D721Med (cell line): Measurements from ENCODE around the gene MUSK.
A peak's percentile ranks its signal among the peaks of the same experiment; 100 is the strongest.

Experiments used
- DNase-seq: peaks from one replicate; pipeline ENCODE4 v3.0.0; 2011; ENCODE audit warnings: low spot score; ENCODE audit not compliant: insufficient read length
- FAIRE-seq: peaks from 2 replicates; lab custom pipeline; 2011; peaks lifted over from hg19 to GRCh38; lab: Jason Lieb, UNC
- CTCF ChIP-seq: IDR thresholded peaks from 2 replicates; pipeline ENCODE4 v1.5.1; 2012; ENCODE audit warnings: mild to moderate bottlenecking, control low read depth; ENCODE audit not compliant: insufficient read depth; ENCODE audit errors: missing control alignments

Gene MUSK

GRCh38 chr9:110668570-110669167 is at the start of gene MUSK:
Gene MUSK, plus strand, starts transcription at chr9:110668791. Its CDS starts 114 bp downstream, at chr9:110668905.
- DNase-seq (no peak), FAIRE-seq (no peak)
- no peak for TF ChIP-seq CTCF

DNA sequence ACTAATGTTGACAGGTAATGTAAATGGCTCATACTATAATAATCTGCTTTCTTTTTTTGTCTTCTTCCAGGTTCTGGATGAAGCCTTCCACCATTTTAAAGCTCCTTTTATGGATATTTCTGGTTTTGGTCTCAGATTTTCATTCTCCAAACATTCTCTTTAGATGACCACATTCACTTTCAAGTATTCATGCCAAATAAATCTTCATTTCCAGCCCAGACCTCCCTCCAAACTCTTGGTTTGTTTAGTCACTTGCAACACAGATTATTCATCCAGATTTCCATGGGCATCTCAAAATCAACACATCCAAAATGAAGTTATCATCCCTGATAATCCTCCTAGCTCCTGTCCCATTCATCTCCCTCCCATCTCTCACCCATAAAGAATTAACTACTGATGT is 48.8 kb upstream of the MUSK start:
- no peak for TF ChIP-seq CTCF
- FAIRE-seq (peak; percentile 6), DNase-seq (no peak)

DNA sequence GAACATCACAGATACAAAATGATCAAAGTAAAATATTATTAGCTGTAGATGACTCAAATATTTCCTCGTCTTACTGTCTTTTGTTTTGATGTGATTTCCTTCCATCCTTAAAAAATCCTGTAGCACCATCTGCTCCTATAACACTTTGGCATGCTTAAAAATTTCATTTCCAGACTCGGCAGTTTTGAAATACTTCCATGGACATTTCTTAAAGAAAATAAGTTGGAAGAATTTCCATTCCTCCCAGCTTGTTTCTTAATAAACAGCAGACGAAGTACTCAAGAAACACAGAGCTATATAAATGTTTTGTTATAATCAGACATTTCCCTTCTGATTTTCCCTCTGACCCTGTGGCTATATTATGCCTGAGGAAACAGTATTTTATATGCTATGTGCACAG is 47.9 kb upstream of the MUSK start:
- no peak for TF ChIP-seq CTCF
- FAIRE-seq (no peak), DNase-seq (no peak)

- TF ChIP-seq CTCF = no peak
- DNase-seq = no peak
- FAIRE-seq = no peak
Observed at GRCh38 chr9:110622368-110622767, 46.2 kb upstream of the MUSK start.

DNA sequence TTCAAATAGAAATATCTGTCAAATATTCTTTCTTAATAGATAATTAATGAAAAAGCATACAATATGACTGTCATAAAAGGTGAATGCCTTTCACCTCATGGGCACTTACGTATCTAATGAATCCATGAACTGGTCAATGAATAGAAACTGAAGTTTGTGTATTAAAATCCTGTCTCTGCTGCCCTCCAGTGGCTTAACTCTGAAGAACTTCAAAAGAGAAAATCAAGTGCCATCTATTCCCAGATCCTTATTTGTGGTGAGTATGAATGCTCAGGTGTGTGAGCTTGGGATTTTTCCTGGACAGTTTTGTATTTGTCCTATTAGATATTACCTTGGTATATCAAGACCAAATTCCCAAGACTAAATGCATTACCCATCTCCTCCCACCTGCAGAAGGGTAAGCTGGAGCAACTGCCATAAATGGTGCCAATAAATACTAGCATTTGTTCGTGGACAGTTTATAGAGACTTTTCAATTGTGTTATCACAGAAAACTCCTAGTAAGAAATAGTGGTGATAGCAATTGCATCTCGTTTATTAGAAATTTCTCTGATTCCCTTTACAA is 45.0 kb upstream of the MUSK start:
- peak; percentile 76 for TF ChIP-seq CTCF
- no peak for DNase-seq
- FAIRE-seq = peak; percentile 89

GRCh38 chr9:110626101-110626829 is 42.3 kb upstream of the MUSK start:
- TF ChIP-seq CTCF = no peak
- no peak for DNase-seq
- no peak for FAIRE-seq

- no peak for FAIRE-seq
- DNase-seq = no peak
Observed at GRCh38 chr9:110635589-110635988, 33.0 kb upstream of the MUSK start.

More at GRCh38 chr9:110635589-110635988, 33.0 kb upstream of the MUSK start:
- no peak for TF ChIP-seq CTCF
